HCT116 (cell line): Measurements from ENCODE around the gene PKHD1. TPM values are rescaled to one million over a fixed set of nuclear protein-coding genes. Genes with fewer than 3 reads are reported as not detected.

Experiments
- ATAC-seq: fragments of 200-7000 bp; cut with Tn5 transposase; 2 replicates; pipeline ENCODE4 v1.9.1; 2020; ENCODE audit warnings: mild to moderate bottlenecking, moderate library complexity
- BruUV-seq: library from RNA; stranded (reverse); fragments of 400-500 nt; replicated peaks from 2 replicates; lab custom pipeline; 2021; lab: Mats Ljungman, UMichigan
- CTCF ChIA-PET: fragments of 300-600 bp; sonication (Branson Sonifier 250); formaldehyde crosslinking; loops from one replicate; lab custom pipeline; 2021; ENCODE audit warnings: antibody characterized with exemption; lab: Charles Lee
- POLR2A ChIA-PET: fragments of 300-600, 350-600 bp; sonication (Branson Sonifier 250); formaldehyde crosslinking; loops from one replicate; lab custom pipeline; 2021; ENCODE audit warnings: antibody characterized with exemption; lab: Charles Lee
- RAD21 ChIA-PET, 2 experiments: fragments of 300-600 bp; sonication (Branson Sonifier 250); formaldehyde crosslinking; loops; one replicate each; lab custom pipeline; 2023; ENCODE audit warnings: low total read pairs in 2 of 2; ENCODE audit not compliant: uncharacterized antibody in 2 of 2, unreplicated experiment in 2 of 2, low non-redundant PET in 1 of 2; lab: Charles Lee
- DNase-seq: peaks from one replicate; pipeline ENCODE4 v3.0.0-alpha.2; 2010; ENCODE audit warnings: low read depth, low spot score
- H2AFZ ChIP-seq: fragments of 200-600 bp; shearing (Covaris generic), sonication (generic); 2 replicates; pipeline ENCODE4 v1.6.1; 2017; ENCODE audit warnings: low read depth, mixed run types, mixed read lengths, antibody characterized with exemption, low read length; ENCODE audit not compliant: poor library complexity, severe bottlenecking
- H3K27ac ChIP-seq: 2 replicates; pipeline ENCODE4 v1.5.1; 2012; ENCODE audit warnings: low read depth, low read length
- H3K27me3 ChIP-seq: fragments of 200-600 bp; sonication (generic); 2 replicates; pipeline ENCODE4 v1.6.1; 2016; ENCODE audit warnings: mixed run types, low read length, mixed read lengths; ENCODE audit not compliant: insufficient read depth
- H3K36me3 ChIP-seq, 2 experiments: fragments of 200-500 bp in 1 of 2; fragments of 200-600 bp in 1 of 2; sonication (Bioruptor generic) in 1 of 2; sonication (generic) in 1 of 2; 2 replicates each; pipeline versions ENCODE4 v1.5.1 to v1.6.1; 2014 to 2016; ENCODE audit warnings: low read length in 2 of 2, inconsistent platforms in 1 of 2, mixed read lengths in 1 of 2, mixed run types in 1 of 2; ENCODE audit not compliant: insufficient read depth in 2 of 2, control insufficient read depth in 1 of 2
- H3K4me1 ChIP-seq, 2 experiments: fragments of 200-600 bp in 1 of 2; sonication (generic) in 1 of 2; 2 replicates each; pipeline versions ENCODE4 v1.5.1 to v1.6.1; 2012 to 2017; ENCODE audit warnings: low read length in 2 of 2, inconsistent platforms in 1 of 2, mild to moderate bottlenecking in 1 of 2, mixed read lengths in 1 of 2, mixed run types in 1 of 2, moderate library complexity in 1 of 2; ENCODE audit not compliant: insufficient read depth in 2 of 2, control insufficient read depth in 1 of 2
- H3K4me2 ChIP-seq: fragments of 200-600 bp; sonication (generic); 2 replicates; pipeline ENCODE4 v1.6.1; 2017; ENCODE audit warnings: mixed run types, low read length, mixed read lengths
- H3K4me3 ChIP-seq, 2 experiments: fragments of 200-600 bp in 1 of 2; sonication (generic) in 1 of 2; replicated peaks in 1 of 2; 2 replicates each; pipeline ENCODE4 v1.5.1; 2011 to 2016; ENCODE audit warnings: low read length in 2 of 2, control low read depth in 1 of 2, low read depth in 1 of 2, mild to moderate bottlenecking in 1 of 2, mixed read lengths in 1 of 2, mixed run types in 1 of 2
- H3K79me2 ChIP-seq: fragments of 200-600 bp; sonication (generic); 2 replicates; pipeline ENCODE4 v1.6.1; 2017; ENCODE audit warnings: mild to moderate bottlenecking, mixed run types, low read length, moderate library complexity, mixed read lengths; ENCODE audit not compliant: insufficient read depth
- H3K9ac ChIP-seq: fragments of 200-600 bp; sonication (generic); 2 replicates; pipeline ENCODE4 v1.6.1; 2016; ENCODE audit warnings: low read length, mixed read lengths
- H3K9me2 ChIP-seq: fragments of 200-600 bp; sonication (generic), shearing (Covaris generic); 2 replicates; pipeline ENCODE4 v1.6.1; 2017; ENCODE audit warnings: mixed run types, mild to moderate bottlenecking, moderate library complexity; ENCODE audit not compliant: insufficient read depth
- H3K9me3 ChIP-seq, 2 experiments: fragments of 200-500 bp in 1 of 2; fragments of 200-600 bp in 1 of 2; sonication (Bioruptor generic) in 1 of 2; sonication (generic) in 1 of 2; 2 replicates each; pipeline ENCODE4 v1.6.1; 2014 to 2017; ENCODE audit warnings: low read length in 2 of 2, mixed read lengths in 2 of 2, inconsistent platforms in 1 of 2, low read depth in 1 of 2, mild to moderate bottlenecking in 1 of 2, mixed run types in 1 of 2, moderate library complexity in 1 of 2; ENCODE audit not compliant: control insufficient read depth in 1 of 2, insufficient read depth in 1 of 2
- H4K20me1 ChIP-seq: fragments of 200-600 bp; sonication (generic), shearing (Covaris generic); 2 replicates; pipeline ENCODE4 v1.6.1; 2017; ENCODE audit warnings: mixed run types, mild to moderate bottlenecking, moderate library complexity; ENCODE audit not compliant: insufficient read depth
- CBX3 ChIP-seq: IDR thresholded peaks from 2 replicates; pipeline ENCODE4 v1.6.1; 2012; ENCODE audit warnings: low read depth
- EZH2 ChIP-seq: fragments of 200-600 bp; sonication (generic); IDR thresholded peaks from 2 replicates; pipeline ENCODE4 v1.6.1; 2017; ENCODE audit warnings: antibody characterized with exemption, mixed run types
- EZH2phosphoT487 ChIP-seq: fragments of 200-600 bp; IDR thresholded peaks from 2 replicates; pipeline ENCODE4 v1.6.1; 2018; ENCODE audit warnings: antibody characterized with exemption, borderline replicate concordance
- JUND ChIP-seq: IDR thresholded peaks from 2 replicates; pipeline ENCODE4 v1.6.1; 2012
- RAD21 ChIP-seq: IDR thresholded peaks from 2 replicates; pipeline ENCODE4 v1.6.1; 2012; ENCODE audit warnings: low read depth, mild to moderate bottlenecking
- SP1 ChIP-seq: IDR thresholded peaks from 2 replicates; pipeline ENCODE4 v1.6.1; 2012; ENCODE audit warnings: low read depth
- SRF ChIP-seq: IDR thresholded peaks from 2 replicates; pipeline ENCODE4 v1.6.1; 2012; ENCODE audit warnings: low read depth
- TCF7L2 ChIP-seq: IDR thresholded peaks from 2 replicates; pipeline ENCODE4 v1.7.0; 2011; ENCODE audit warnings: borderline replicate concordance, inconsistent platforms; ENCODE audit not compliant: insufficient read depth, insufficient read length; ENCODE audit errors: extremely low read depth
- YY1 ChIP-seq: IDR thresholded peaks from 2 replicates; pipeline ENCODE4 v1.6.1; 2011; ENCODE audit warnings: low read length, low read depth, moderate library complexity, mild to moderate bottlenecking; ENCODE audit not compliant: insufficient replicate concordance; ENCODE audit errors: extremely low read depth
- ZFX ChIP-seq: fragments of 450-650 bp; IDR thresholded peaks from 2 replicates; pipeline ENCODE4 v1.6.1; 2017
- ZNF274 ChIP-seq: fragments of 200-500 bp; sonication (Bioruptor generic); IDR thresholded peaks from 2 replicates; pipeline ENCODE4 v1.6.1; 2014; ENCODE audit warnings: mild to moderate bottlenecking, low read depth, low read length, inconsistent platforms
- intact Hi-C: fragments of 100-400 bp; cut with micrococcal nuclease; formaldehyde crosslinking; loops from 2 replicates; pipeline ENCODE4 v1.10.0; 2022
- total RNA-seq: library from RNA; stranded (reverse); gene quantifications from one replicate; pipeline ENCODE4 v1.2.1, GENCODE V29; 2021; ENCODE audit not compliant: unreplicated experiment
- TF ChIP-seq, protein P1 (sequence below): IDR thresholded peaks from 2 replicates; pipeline ENCODE4 v1.6.1; 2011; ENCODE audit warnings: mild to moderate bottlenecking, low read length, moderate library complexity; ENCODE audit not compliant: insufficient replicate concordance; ENCODE audit errors: extremely low read depth
- TF ChIP-seq, protein P2 (sequence below): IDR thresholded peaks from 2 replicates; pipeline ENCODE4 v1.6.1; 2012

Gene PKHD1
- total RNA-seq, 1 experiment from 2014 or later, result not detected

DNA sequence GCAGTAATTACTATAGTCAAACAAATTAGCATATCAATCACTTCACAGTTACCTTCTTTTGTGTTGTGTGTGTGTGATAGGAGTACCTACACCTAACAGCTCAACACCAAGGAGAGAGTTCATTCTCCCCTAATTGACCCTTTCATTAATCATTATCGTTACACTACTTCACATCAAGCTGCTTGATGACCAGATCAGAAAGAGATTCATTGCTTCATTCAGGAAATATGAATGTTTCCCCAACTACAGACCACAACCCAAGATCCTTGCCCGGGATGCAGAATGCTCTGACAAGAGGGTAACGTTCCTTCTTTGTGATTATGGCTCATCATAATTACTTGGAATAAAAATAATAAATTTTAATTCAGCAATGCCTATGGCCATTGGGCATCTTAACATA is 132.7 kb downstream of the PKHD1 start:
- H3K27ac ChIP-seq, result no peak overlapping the region
- no TSS peak for BruUV-seq
- ChIA-PET RAD21 (no interaction called here), CTCF (no interaction called here)
- no peaks in the 10 kb centered on the region for H3K4me1 ChIP-seq
- DNase-seq (no peak), ATAC-seq (no peak)
- TF ChIP-seq, protein P1, sequence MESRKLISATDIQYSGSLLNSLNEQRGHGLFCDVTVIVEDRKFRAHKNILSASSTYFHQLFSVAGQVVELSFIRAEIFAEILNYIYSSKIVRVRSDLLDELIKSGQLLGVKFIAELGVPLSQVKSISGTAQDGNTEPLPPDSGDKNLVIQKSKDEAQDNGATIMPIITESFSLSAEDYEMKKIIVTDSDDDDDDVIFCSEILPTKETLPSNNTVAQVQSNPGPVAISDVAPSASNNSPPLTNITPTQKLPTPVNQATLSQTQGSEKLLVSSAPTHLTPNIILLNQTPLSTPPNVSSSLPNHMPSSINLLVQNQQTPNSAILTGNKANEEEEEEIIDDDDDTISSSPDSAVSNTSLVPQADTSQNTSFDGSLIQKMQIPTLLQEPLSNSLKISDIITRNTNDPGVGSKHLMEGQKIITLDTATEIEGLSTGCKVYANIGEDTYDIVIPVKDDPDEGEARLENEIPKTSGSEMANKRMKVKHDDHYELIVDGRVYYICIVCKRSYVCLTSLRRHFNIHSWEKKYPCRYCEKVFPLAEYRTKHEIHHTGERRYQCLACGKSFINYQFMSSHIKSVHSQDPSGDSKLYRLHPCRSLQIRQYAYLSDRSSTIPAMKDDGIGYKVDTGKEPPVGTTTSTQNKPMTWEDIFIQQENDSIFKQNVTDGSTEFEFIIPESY, result no peak
- TF ChIP-seq SRF, result no peak
- no peak for TF ChIP-seq SP1
- no peak for TF ChIP-seq EZH2phosphoT487
- no peak for TF ChIP-seq ZFX
- TF ChIP-seq CBX3, result no peak
- no peak for TF ChIP-seq TCF7L2
- TF ChIP-seq, protein P2, sequence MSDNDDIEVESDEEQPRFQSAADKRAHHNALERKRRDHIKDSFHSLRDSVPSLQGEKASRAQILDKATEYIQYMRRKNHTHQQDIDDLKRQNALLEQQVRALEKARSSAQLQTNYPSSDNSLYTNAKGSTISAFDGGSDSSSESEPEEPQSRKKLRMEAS, result no peak
- no peak for TF ChIP-seq ZNF274
- no peak for TF ChIP-seq YY1
- no peak for TF ChIP-seq EZH2
- TF ChIP-seq RAD21, result no peak
- no peak for TF ChIP-seq JUND
- TF ChIP-seq, all 23 proteins: peak for 0
- Histone ChIP-seq H2AFZ (no peak overlapping the region), H3K79me2 (no peaks in the 10 kb centered on the region), H4K20me1 (no peaks in the 10 kb centered on the region; the same call in 1 of the 2 replicates), H3K9me3 (no peaks in the 10 kb centered on the region), H3K9ac (no peak overlapping the region), H3K36me3 (no peaks in the 10 kb centered on the region), H3K9me2 (no peaks in the 10 kb centered on the region), H3K27me3 (no peaks in the 10 kb centered on the region), H3K4me3 (no peak overlapping the region), H3K4me2 (no peak overlapping the region)
- POLR2A ChIA-PET, result no interaction called here
- intact Hi-C loops, result loop anchor here (5.0 kb wide), 1 partner anchor 1827 kb away; no protein-coding TSS in a partner anchor
